Stimulated activated CD8-positive, alpha-beta memory T cell treated with anti-CD3 and anti-CD28 coated beads, Interleukin-12 subunit alpha, Interleukin-12 subunit beta, amount 100 ng/mL, for 1 hour (primary cell): Measurements from ENCODE around the gene MESP2.

Experiments used
- DNase-seq: peaks from one replicate; pipeline ENCODE4 v3.0.0-alpha.2; 2020; ENCODE audit warnings: low read depth

MESP2 gene

GRCh38 chr15:89776274-89777072, at the start of gene MESP2:
MESP2 (plus strand) TSS chr15:89776332; CDS start chr15:89776358, 26 bp downstream.
- no peak for DNase-seq

DNA sequence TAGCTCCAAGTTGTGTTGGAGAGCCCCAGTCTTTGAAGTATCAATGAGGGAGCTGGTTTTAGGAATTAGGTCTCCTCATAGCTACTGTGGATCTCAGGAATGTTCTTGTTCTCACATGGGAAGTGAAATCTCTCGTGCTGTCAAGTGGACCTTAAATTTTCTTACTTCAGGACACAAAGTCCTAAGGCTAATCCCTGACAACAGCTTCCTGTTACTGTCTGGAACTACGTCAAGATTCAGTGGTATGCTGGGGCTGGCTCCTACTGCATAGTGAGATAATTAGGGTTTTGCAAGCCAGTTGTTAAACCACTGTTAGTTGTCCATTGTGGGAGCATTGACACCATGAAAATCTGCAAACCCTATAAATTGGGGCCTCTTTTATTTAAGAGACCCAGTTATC, 47.9 kb upstream of the MESP2 start:
- DNase-seq = no peak

DNA sequence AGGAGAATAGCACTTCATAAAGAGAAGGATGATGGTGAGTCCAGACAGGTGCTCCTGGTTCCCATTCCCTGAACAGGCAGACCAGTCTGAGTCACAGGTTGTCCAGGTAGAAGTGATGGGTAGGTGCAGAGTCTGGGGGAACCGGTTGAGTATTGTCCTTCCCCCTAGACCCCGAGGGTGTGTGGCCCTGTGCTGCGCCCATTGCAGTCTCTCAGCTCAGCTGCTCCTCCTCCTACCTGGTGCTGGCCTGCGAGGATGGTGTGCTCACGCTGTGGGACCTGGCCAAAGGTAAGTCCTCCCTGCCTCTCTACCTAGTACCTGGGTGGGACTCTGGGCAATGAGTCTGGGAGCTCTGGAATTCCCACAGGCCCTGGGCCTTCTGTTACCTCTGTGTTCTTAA, 44.9 kb upstream of the MESP2 start:
- no peak for DNase-seq

- no peak for DNase-seq
Measured at GRCh38 chr15:89732451-89733172, 43.5 kb upstream of the MESP2 start.

- DNase-seq = no peak
Measured at GRCh38 chr15:89735773-89736172, 40.4 kb upstream of the MESP2 start.

GRCh38 chr15:89740137-89740536, 36.0 kb upstream of the MESP2 start:
- DNase-seq = peak; percentile 28

DNA sequence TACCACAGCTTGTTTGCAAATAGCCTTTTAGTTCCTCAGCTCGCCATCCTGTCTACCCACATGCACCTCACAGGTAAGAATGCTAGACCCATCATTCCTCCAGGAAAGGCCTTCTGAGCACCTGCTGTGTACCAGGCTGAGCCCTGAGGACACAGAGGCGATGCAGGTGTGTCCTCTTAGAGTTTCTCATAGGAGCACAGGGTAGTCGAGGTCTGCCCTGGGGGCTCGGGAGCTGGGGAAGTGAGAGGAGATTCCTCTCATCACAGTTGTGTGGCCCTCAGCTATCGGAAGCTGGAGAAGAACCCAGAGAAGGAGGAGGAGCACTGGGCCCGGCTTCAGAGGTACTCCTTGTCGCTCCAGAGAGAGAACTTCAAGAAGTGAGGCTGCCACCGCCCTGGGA, 33.1 kb upstream of the MESP2 start:
- no peak for DNase-seq

- DNase-seq = no peak
Measured at GRCh38 chr15:89743594-89743993, 32.5 kb upstream of the MESP2 start.

DNA sequence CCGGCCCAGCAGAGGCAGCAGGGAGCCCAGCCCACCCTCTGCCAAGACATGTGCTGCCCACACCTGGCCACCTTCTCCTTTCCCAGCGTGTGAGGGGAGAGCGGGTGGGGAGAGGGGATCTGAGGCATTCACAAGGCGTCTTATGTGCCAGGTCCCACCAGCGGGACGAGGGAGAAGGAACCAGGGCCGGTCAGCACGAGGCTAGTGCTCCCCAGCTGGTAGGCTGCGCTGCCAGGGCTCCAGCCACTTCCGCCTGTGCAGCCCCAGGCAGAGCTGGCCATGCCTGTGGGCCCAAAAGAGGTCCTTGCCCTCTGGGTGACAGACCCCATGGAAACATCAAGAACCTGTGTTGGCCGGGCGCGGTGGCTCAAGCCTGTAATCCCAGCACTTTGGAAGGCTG, 31.0 kb upstream of the MESP2 start:
- no peak for DNase-seq

DNA sequence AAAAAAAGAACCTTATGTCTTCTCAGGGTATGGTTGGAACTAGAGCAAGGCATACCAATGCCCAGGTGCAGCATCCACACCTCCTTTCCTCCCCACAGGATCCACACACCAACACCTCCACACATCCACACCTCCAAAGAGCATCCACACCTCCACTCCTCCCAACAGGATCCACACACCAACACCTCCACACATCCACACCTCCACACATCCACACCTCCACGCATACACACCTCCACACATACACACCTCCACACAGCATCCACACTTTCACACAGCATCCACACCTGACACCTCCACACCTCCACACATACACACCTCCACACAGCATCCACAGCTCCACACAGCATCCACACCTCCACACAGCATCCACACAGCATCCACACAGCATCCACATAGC, 30.4 kb upstream of the MESP2 start:
- no peak for DNase-seq

- no peak for DNase-seq
Measured at GRCh38 chr15:89746386-89746780, 29.7 kb upstream of the MESP2 start.

DNA sequence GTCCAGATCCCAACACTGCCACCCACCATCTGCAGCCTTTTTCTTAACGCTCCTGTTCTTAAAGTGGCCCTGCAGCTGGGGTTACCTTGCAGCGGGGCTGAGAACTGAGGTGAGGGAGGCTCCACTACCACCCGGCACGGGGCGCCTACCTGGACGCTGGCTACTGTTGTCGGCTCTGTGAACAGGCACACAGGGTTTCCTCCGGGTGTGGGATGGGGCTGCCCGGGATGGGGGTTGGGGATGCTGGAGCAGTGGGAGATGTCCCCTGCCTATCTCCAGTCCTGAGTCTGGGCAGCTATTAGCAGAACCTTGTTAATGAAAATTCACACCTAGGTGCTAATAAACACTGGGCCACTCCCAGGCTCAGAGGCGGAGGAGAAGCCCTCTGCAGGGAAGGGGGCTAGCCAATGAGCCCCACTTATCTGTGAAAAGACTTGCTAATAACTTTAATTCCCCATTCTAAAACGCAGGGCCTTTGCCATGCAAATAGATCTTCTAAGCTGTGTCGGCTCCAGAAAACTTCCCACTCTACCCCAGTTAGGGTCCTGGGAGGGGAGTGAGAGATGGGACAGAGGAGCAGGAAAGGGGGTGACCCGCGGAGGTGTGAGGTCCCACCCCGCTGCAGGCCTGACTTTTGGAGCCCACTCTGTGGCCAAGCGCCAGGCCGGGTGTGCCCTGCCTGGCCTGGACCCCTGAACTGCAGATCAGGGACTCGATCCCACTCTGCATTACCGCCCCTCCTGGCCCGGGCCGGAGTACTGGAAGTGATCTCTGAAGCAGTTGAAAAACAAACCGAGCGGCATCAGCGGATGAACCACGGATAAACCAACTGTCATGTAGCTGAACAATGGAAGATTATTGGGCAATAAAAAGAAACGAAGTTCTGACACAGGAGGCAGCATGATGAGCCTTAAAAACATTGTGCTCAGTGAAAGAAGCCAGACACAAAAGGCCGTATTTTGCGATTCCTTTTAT, 28.1 kb upstream of the MESP2 start:
- no peak for DNase-seq

- DNase-seq = no peak
Measured at GRCh38 chr15:89749054-89749453, 27.1 kb upstream of the MESP2 start.

DNA sequence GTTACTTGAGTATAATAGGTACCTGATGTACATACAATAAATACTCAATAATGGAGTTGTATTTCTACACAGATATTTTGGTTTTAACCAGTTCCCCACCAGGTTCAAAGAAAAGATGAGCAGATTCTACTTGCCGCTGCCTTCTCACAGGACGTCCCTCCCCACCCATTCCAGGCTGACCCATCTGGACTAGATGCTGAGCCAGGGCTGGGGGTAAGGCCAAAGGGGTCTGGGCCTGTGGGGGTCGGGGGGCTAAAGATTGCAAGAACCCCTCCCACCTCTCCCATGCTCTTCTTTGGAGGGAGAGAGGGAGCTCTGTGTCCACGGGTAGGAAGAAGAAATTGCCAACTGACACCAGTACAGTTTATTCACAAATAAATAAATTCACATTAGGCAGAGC, 26.6 kb upstream of the MESP2 start:
- DNase-seq = no peak

- DNase-seq = no peak
Measured at GRCh38 chr15:89749951-89750559, 26.1 kb upstream of the MESP2 start.

GRCh38 chr15:89750560-89751542, 25.3 kb upstream of the MESP2 start, which contains the start of gene MESP1:
MESP1 (minus strand) TSS chr15:89751249; CDS start chr15:89751231, 18 bp downstream.
- DNase-seq = peak; percentile 76

GRCh38 chr15:89751748-89752147, 24.4 kb upstream of the MESP2 start:
- DNase-seq = no peak

GRCh38 chr15:89753855-89754254, 22.3 kb upstream of the MESP2 start:
- DNase-seq = no peak

GRCh38 chr15:89754361-89755154, 21.6 kb upstream of the MESP2 start:
- DNase-seq = no peak

- DNase-seq = no peak
Measured at GRCh38 chr15:89755701-89756100, 20.4 kb upstream of the MESP2 start.
